Psoas muscle (tissue), 8 donors: ENCODE data around the gene ITPR3. TPM values are rescaled to one million over a fixed set of nuclear protein-coding genes. Genes with fewer than 3 reads are reported as not detected.

ENCODE experiments used
- ATAC-seq, 4 donors: fragments of 200-7000 bp; cut with Tn5 transposase; one replicate each; pipeline ENCODE4 v1.9.1; 2020; ENCODE audit warnings: moderate library complexity in 3 of 4, mild to moderate bottlenecking in 2 of 4
- DNase-seq, 2 donors: peaks; one replicate each; pipeline ENCODE4 v3.0.0-alpha.2; 2020
- H3K27ac ChIP-seq: fragments of 200-600 bp; one replicate; pipeline ENCODE4 v1.8.0; 2022
- H3K27me3 ChIP-seq, 3 donors: fragments of 200-600 bp in 1 of 3; one replicate each; pipeline versions ENCODE4 v1.6.1 to v1.8.0; 2013 to 2022; ENCODE audit warnings: low read length in 2 of 3, mild to moderate bottlenecking in 2 of 3, moderate library complexity in 1 of 3; ENCODE audit not compliant: insufficient read depth in 3 of 3
- H3K36me3 ChIP-seq, 2 donors: fragments of 200-600 bp in 1 of 2; one replicate each; pipeline versions ENCODE4 v1.6.1 to v1.8.0; 2013 to 2022; ENCODE audit warnings: low read depth in 1 of 2, mild to moderate bottlenecking in 1 of 2, moderate library complexity in 1 of 2; ENCODE audit not compliant: insufficient read depth in 1 of 2
- H3K4me1 ChIP-seq: fragments of 200-600 bp; one replicate; pipeline ENCODE4 v1.8.0; 2022
- H3K4me3 ChIP-seq: fragments of 200-600 bp; one replicate; pipeline ENCODE4 v1.8.0; 2022; ENCODE audit warnings: mild to moderate bottlenecking
- H3K9me3 ChIP-seq: fragments of 200-600 bp; one replicate; pipeline ENCODE4 v1.8.0; 2022
- WGBS, 3 donors: extraction: QIAGEN DNeasy Blood & Tissue Kit; methylation state at CpG; one replicate each; pipeline versions ENCODE4 v1.1.6 to v1.1.7; 2013; 5-methylcytosine and 5-hydroxymethylcytosine counted together
- intact Hi-C, 2 donors: fragments of 100-400 bp; cut with DNase I; formaldehyde crosslinking; loops; one replicate each; pipeline versions ENCODE4 v1.11.0 to v1.14.2; 2022
- polyA plus RNA-seq, 3 donors: library from polyadenylated mRNA; stranded (reverse); fragments of 200-250 nt; gene quantifications; one replicate each; pipeline ENCODE4 v1.2.3, GENCODE V29; 2013
- total RNA-seq, 4 donors: library from RNA; stranded (reverse); fragmentation: NEBNext Ultra II Directional in 2 of 4; extraction: Animal tissue kit (Norgen Biotek cat#: 25700) in 2 of 4; gene quantifications; one replicate each; pipeline versions ENCODE4 v1.2.1 to v1.2.4, GENCODE V29; 2021 to 2023
- TF ChIP-seq, protein P1 (sequence below): fragments of 200-600 bp; IDR thresholded peaks from one replicate; pipeline ENCODE4 v1.8.0; 2022; ENCODE audit warnings: antibody characterized with exemption
- donor health status: healthy with polysubstance abuse.
- donor health status: DM: no; HTN: no; CAD: no; lungs with moderate emphysema.
- donor health status: Bipolar disorder and iron deficiency.
- donor health status: healthy.
- donor health status: DM: yes; HTN: yes; CAD: no.
- donor health status: DM: no; HTN: no; CAD: no.
- donor health status: DM: no; HTN: no; CAD: no.
- donor health status: DM: yes; HTN: yes; CAD: no.

ITPR3 gene
- total and polyA plus RNA-seq, 7 donors, result 1.9 to 7.4 (median 3.8) TPM

DNA sequence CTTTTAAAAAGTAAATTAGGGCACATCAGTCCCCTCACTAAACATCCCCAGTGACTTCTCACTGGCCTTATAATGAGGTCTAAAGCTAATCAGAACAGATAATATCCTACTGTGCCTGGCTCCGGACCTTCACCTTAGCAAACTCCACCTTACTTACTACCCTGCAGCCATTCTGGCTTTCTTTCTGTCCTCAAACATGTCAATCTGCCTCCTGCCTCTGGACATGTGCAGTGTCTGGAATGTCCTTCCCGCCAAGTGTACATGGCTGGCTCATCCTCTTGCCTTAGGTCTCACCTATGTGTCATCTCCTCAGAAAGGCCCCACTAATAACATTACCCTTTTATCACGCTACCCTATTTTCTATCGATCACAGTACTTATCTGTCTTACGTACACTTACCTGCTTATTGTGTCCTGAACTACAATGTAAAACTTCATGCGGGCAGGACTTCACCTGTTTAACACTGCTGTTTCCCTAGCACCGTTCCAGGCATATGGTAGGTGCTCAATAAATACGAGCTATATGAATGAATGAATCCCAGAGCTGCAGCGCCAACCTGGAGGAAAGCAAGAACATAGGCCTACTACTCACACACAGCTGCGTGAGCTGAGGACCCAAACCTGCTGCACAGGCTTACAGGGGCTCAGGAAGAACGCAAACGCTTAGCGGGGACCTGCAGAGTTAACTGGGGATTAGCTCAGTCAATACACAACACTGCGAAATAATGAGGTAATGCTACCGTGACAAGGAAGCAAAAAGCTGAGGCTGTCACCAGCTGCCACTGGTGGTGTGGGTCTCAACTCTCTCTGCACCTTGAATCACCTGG is 89.4 kb downstream of the ITPR3 start:
- no peak for DNase-seq
- Histone ChIP-seq H3K27ac (peak overlapping the region; percentile 98), H3K4me3 (peak overlapping the region; percentile 92), H3K27me3 (no peaks in the 10 kb centered on the region), H3K9me3 (no peaks in the 10 kb centered on the region), H3K36me3 (peaks cover 8 to 17% of the 10 kb centered on the region in 2 donors), H3K4me1 (peaks cover 27% of the 10 kb centered on the region)
- TF ChIP-seq, protein P1, sequence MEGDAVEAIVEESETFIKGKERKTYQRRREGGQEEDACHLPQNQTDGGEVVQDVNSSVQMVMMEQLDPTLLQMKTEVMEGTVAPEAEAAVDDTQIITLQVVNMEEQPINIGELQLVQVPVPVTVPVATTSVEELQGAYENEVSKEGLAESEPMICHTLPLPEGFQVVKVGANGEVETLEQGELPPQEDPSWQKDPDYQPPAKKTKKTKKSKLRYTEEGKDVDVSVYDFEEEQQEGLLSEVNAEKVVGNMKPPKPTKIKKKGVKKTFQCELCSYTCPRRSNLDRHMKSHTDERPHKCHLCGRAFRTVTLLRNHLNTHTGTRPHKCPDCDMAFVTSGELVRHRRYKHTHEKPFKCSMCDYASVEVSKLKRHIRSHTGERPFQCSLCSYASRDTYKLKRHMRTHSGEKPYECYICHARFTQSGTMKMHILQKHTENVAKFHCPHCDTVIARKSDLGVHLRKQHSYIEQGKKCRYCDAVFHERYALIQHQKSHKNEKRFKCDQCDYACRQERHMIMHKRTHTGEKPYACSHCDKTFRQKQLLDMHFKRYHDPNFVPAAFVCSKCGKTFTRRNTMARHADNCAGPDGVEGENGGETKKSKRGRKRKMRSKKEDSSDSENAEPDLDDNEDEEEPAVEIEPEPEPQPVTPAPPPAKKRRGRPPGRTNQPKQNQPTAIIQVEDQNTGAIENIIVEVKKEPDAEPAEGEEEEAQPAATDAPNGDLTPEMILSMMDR, result no peak
- 72 to 78% (median 75%) methylated on average over 15 of the region's 15 CpGs for WGBS, 3 donors
- no peak for ATAC-seq
- intact Hi-C loops, result loop anchor here in 1 of 2 donors (1.0 kb wide), 1 partner anchor 53 kb away; no protein-coding TSS in a partner anchor

DNA sequence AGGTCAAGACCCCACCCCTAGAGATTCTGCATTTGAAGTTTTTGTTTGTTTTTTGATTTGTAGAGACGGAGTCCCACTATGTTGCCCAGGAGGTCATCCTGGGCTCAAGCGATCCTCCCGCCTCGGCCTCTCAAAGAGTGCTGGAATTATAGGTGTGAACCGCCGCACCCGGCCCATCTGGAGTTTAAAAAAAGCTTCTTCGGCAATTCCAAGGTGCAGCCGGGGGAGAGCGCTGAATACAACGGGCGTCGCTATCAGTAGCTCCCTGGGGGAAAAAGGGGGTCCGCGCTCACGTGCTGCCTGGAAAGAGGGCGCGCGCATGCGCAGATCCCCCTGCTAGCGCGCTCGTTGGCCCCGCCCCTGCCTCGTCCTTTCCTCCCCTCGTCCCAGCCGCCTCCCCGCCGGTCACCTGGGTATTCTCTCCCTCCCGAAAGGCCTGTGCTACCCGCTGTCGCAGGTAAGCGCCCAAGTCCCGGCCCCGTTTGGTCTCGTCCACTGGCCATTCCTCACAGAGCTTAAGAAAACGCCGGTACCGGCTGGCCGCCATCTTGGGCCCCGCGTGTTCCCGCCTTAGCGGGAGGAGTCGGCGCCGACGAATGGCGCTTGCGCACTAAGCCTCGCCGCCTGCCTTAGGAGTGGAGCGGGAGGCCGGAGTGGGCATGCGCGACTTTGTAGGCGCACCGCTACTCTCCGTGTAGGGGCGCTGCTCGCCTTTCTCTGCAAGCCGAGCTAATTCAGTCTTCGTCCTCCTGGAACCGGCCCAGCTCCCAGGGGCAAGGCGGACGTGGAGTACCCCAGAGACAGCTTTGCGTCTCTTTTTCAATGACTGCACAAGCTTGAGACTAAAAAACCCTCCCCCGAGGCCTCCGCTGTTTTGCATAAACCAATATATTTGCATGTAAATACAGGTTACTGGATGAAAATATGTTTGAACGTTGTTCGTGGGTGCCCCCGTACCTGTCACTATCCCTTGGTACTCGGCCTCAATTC is 90.3 kb downstream of the ITPR3 start, which contains the start of gene UQCC2:
Gene UQCC2, minus strand, starts transcription at position 561 of the 990 bp plus-strand sequence. Its CDS starts 14 bp downstream, at position 547.
- intact Hi-C loops, result loop anchor here (1.0 to 2.0 kb wide), 2 partner anchors 51 to 52 kb away; no protein-coding TSS in a partner anchor
- WGBS, 3 donors, result 1 to 2% (median 2%) methylated on average over 67 to 73 of the region's 73 CpGs
- peak; percentile 98 to 99 for DNase-seq

DNA sequence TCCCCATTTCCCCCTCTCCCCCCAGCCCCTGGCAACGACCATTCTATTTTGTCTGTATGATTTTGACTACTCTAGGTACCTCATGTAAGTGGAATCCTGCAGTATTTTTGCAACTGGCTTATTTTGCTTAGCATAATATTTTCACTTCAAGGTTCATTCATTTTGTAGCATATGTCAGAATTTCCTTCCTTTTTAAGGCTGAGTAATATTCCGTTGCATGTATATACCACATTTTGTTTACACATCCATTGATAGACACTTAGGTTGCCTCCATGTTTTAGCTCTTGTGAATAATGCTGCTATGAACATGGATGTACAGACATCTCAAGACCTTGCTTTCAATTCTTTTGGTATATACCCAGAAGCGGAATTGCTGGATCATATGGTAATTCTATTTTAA is 91.8 kb downstream of the ITPR3 start:
- no peak for ATAC-seq
- no peak for DNase-seq
- Histone ChIP-seq H3K27ac (no peak overlapping the region), H3K4me3 (no peak overlapping the region), H3K27me3 (no peaks in the 10 kb centered on the region), H3K9me3 (no peaks in the 10 kb centered on the region), H3K36me3 (peaks cover 3 to 8% of the 10 kb centered on the region in 2 donors), H3K4me1 (peaks cover 27% of the 10 kb centered on the region)
- intact Hi-C loops, result loop anchor here in 1 of 2 donors (2.0 kb wide), 1 partner anchor 50 kb away; no protein-coding TSS in a partner anchor
- TF ChIP-seq, protein P1, result no peak
- WGBS, 3 donors, result 88 to 95% (median 93%) methylated on average over 3 of the region's 3 CpGs

More for the DNA sequence above, 90.3 kb downstream of the ITPR3 start, which contains the start of gene UQCC2:
- peaks cover 27% of the 10 kb centered on the region for H3K4me1 ChIP-seq
- peak within 1 kb of the TSS; percentile 92 for H3K4me3 ChIP-seq
- peak within 1 kb of the TSS; percentile 98 for H3K27ac ChIP-seq
- H3K9me3 ChIP-seq, result no peaks in the 10 kb centered on the region
- TF ChIP-seq, protein P1, result peak; percentile 78
- ATAC-seq, result peak; percentile 96 to 98 (median 98)
- peaks cover 8 to 17% of the 10 kb centered on the region in 2 donors for H3K36me3 ChIP-seq
- H3K27me3 ChIP-seq, result no peaks in the 10 kb centered on the region

DNA sequence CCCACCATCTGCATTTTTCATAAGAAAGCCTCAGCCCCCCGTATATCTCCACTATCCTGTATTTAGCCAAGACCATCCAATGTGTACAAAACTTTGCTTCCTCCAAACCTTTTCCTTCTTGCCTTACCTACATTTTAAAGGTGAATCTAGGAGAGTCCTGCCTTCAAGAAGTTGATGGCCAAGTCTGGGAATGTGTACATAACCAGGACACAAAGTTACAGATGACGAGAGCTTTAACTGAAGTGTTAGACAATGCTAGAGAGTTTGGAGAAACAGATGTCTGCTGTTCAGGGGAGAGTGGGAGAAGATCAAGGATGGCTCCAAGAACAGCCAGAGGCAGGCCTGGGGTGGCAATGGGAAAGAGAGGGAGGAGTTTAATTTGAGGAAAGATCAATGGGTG is 92.7 kb downstream of the ITPR3 start:
- intact Hi-C loops, result loop anchor here in 1 of 2 donors (2.0 kb wide), 1 partner anchor 49 kb away; no protein-coding TSS in a partner anchor
- no peak for ATAC-seq
- H3K4me1 ChIP-seq, result peaks cover 25% of the 10 kb centered on the region

More for the DNA sequence above, 92.7 kb downstream of the ITPR3 start:
- Histone ChIP-seq H3K27me3 (no peaks in the 10 kb centered on the region), H3K36me3 (peaks cover 0 to 8% of the 10 kb centered on the region in 2 donors), H3K9me3 (no peaks in the 10 kb centered on the region), H3K27ac (no peak overlapping the region), H3K4me3 (no peak overlapping the region)
- DNase-seq, result no peak
- TF ChIP-seq, protein P1, result no peak
- 64 to 91% (median 64%) methylated on average over 2 of the region's 2 CpGs for WGBS, 3 donors
